GM12878 (cell line): ENCODE results near the gene UNC93A. TPM values are rescaled to one million over a fixed set of nuclear protein-coding genes. Genes with fewer than 3 reads are reported as not detected.

Experiments used
- ATAC-seq: fragments of 200-7000 bp; cut with Tn5 transposase; 3 replicates; pipeline ENCODE4 v1.9.1; 2020; ENCODE audit warnings: mild to moderate bottlenecking, moderate library complexity
- BruUV-seq: library from RNA; stranded (reverse); fragments of 400-500 nt; replicated peaks from 2 replicates; lab custom pipeline; 2021; lab: Mats Ljungman, UMichigan
- CTCF ChIA-PET: fragments of 300-600 bp; sonication (Branson Sonifier 250); formaldehyde crosslinking; extraction: SDS; loops from one replicate; lab custom pipeline; 2021; ENCODE audit warnings: inconsistent platforms; lab: Yijun Ruan, JAX
- POLR2A ChIA-PET: fragments of 350-600 bp; formaldehyde crosslinking; extraction: SDS; loops from one replicate; lab custom pipeline; 2021; ENCODE audit warnings: inconsistent platforms; lab: Charles Lee
- RAD21 ChIA-PET: fragments of 300-600 bp; sonication (Branson Sonifier 250); formaldehyde crosslinking; loops from one replicate; lab custom pipeline; 2023; ENCODE audit warnings: antibody characterized with exemption; ENCODE audit not compliant: unreplicated experiment; lab: Charles Lee
- SMC1A ChIA-PET: fragments of 300-600 bp; sonication (Branson Sonifier 250); formaldehyde crosslinking; loops from one replicate; lab custom pipeline; 2023; ENCODE audit not compliant: unreplicated experiment, uncharacterized antibody; lab: Charles Lee
- DNase-seq: peaks from one replicate; pipeline ENCODE4 v3.0.0-alpha.2; 2011; ENCODE audit warnings: low read depth, low spot score
- FAIRE-seq: peaks from 3 replicates; lab custom pipeline; 2011; peaks lifted over from hg19 to GRCh38; lab: Jason Lieb, UNC
- H2AFZ ChIP-seq: 2 replicates; pipeline ENCODE4 v1.6.0; 2011; ENCODE audit warnings: low read depth, low read length, control low read depth; ENCODE audit not compliant: control insufficient read depth
- H3K27ac ChIP-seq: 2 replicates; pipeline ENCODE4 v1.5.1; 2011; ENCODE audit warnings: control low read depth; ENCODE audit not compliant: control insufficient read depth, insufficient read depth
- H3K27me3 ChIP-seq, 2 experiments: replicated peaks in 1 of 2; 2 replicates each; pipeline versions ENCODE4 v1.6.0 to v1.6.1; 2011; ENCODE audit warnings: low read length in 1 of 2; ENCODE audit not compliant: control insufficient read depth in 2 of 2, insufficient read depth in 2 of 2
- H3K36me3 ChIP-seq, 2 experiments: 2 replicates each; pipeline ENCODE4 v1.5.1; 2011; ENCODE audit warnings: low read length in 1 of 2; ENCODE audit not compliant: control insufficient read depth in 2 of 2, insufficient read depth in 2 of 2
- H3K4me1 ChIP-seq: 2 replicates; pipeline ENCODE4 v1.6.1; 2011; ENCODE audit warnings: mild to moderate bottlenecking, low read length, moderate library complexity, mixed read lengths; ENCODE audit not compliant: control insufficient read depth, insufficient read depth
- H3K4me2 ChIP-seq: 2 replicates; pipeline ENCODE4 v1.6.0; 2011; ENCODE audit warnings: control low read depth; ENCODE audit not compliant: control insufficient read depth, insufficient read depth
- H3K4me3 ChIP-seq: fragments of 200-600 bp; sonication (generic); 2 replicates; pipeline ENCODE4 v1.5.1; 2016
- H3K79me2 ChIP-seq: 2 replicates; pipeline ENCODE4 v1.6.0; 2011; ENCODE audit warnings: low read length; ENCODE audit not compliant: control insufficient read depth, insufficient read depth
- H3K9ac ChIP-seq: 2 replicates; pipeline ENCODE4 v1.8.0; 2011; ENCODE audit warnings: low read length, control low read depth, mixed read lengths; ENCODE audit not compliant: control insufficient read depth, insufficient read depth
- H3K9me3 ChIP-seq: replicated peaks from 3 replicates; pipeline ENCODE4 v1.5.1; 2011; ENCODE audit warnings: mild to moderate bottlenecking, low read length; ENCODE audit not compliant: control insufficient read depth, insufficient read depth
- H4K20me1 ChIP-seq: 2 replicates; pipeline ENCODE4 v1.6.0; 2011; ENCODE audit not compliant: control insufficient read depth, insufficient read depth
- GATAD2B ChIP-seq: fragments of 450-650 bp; conservative IDR thresholded peaks from 2 replicates; pipeline ENCODE4 v1.6.1; 2017; ENCODE audit warnings: low read depth, mild to moderate bottlenecking, moderate library complexity
- KDM1A ChIP-seq: fragments of 200-600 bp; sonication (generic); IDR thresholded peaks from 2 replicates; pipeline ENCODE4 v1.6.1; 2016; ENCODE audit warnings: borderline replicate concordance
- RFX5 ChIP-seq: IDR thresholded peaks from 2 replicates; pipeline ENCODE4 v1.6.1; 2011; ENCODE audit warnings: low read depth, low read length, improper control_type of control experiment
- TCF12 ChIP-seq: IDR thresholded peaks from 2 replicates; pipeline ENCODE4 v1.6.1; 2011; ENCODE audit warnings: low read depth, mild to moderate bottlenecking, low read length
- ZSCAN29 ChIP-seq: fragments of 450-650 bp; IDR thresholded peaks from 2 replicates; pipeline ENCODE4 v1.6.1; 2017; ENCODE audit warnings: mild to moderate bottlenecking, moderate library complexity
- WGBS: methylation state at CpG from one replicate; pipeline ENCODE4 v1.1.6; 2016; ENCODE audit warnings: low lambda C conversion rate; ENCODE audit not compliant: insufficient replicate concordance, insufficient coverage; ENCODE audit errors: missing lambda C conversion rate; 5-methylcytosine and 5-hydroxymethylcytosine counted together
- in situ Hi-C: fragments of 300-500 bp; cut with MboI; formaldehyde crosslinking; loops from 9 replicates; pipeline ENCODE4 v1.14.3; 2018; ENCODE audit warnings: mixed read lengths
- intact Hi-C: fragments of 100-400 bp; cut with micrococcal nuclease; formaldehyde crosslinking; loops from one replicate; pipeline ENCODE4 v1.14.2; 2022; ENCODE audit not compliant: unreplicated experiment
- polyA plus RNA-seq, 11 experiments: library from polyadenylated mRNA; depleted of rRNA in 4 of 11; unstranded in 6 of 11; stranded (reverse) in 5 of 11; fragments of >200 nt; fragmentation: Nextera tagmentation in 4 of 11; fragmentation: Illumina TruSeq in 1 of 11; extraction: Ambion mirVana in 4 of 11; extraction: Trizol in 1 of 11; gene quantifications; 1 replicate in 1 of 11; 2 replicates in 10 of 11; pipeline versions ENCODE4 v1.2.1 to v1.2.3, GENCODE V29; 2011 to 2016; ENCODE audit warnings: inconsistent platforms in 2 of 11, missing spikeins in 2 of 11, low read depth in 1 of 11
- total RNA-seq, 4 experiments: library from RNA; depleted of rRNA in 3 of 4; stranded (reverse); fragments of >200 nt in 3 of 4; fragmentation: Illumina TruSeq in 1 of 4; extraction: Trizol in 1 of 4; gene quantifications; 2 replicates each; pipeline versions ENCODE4 v1.2.1 to v1.2.3, GENCODE V29; 2013 to 2021
- TF ChIP-seq, protein P1 (sequence below): IDR thresholded peaks from 2 replicates; pipeline ENCODE4 v1.6.1; 2011; ENCODE audit warnings: borderline replicate concordance, low read depth, mild to moderate bottlenecking, moderate library complexity, low read length; ENCODE audit not compliant: insufficient read depth, poor library complexity, severe bottlenecking

The UNC93A gene
- total and polyA plus RNA-seq, 10 of the 15 experiments (the other 5 are each of a cell fraction or from before 2014, with no cell fraction given) = 0.37 TPM; not detected in 9

DNA sequence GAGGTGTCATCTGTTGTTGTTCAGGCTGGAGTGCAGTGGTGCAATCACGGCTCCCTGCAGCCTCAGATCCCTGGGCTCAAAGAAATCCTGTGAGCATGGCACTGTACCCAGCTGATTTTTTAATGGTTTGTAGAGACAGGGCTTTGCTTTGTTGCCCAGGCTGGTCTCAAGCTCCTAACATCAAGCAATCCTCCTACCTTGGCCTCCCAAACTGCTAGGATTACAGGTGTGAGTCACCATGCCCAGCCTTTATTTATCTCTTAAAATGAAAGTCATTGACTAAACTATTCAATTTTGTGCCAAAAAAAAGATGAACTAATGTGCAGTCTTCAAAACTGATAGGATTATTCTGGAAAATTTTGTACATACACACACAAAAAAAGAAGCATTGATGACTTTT, 38.8 kb upstream of the UNC93A start:
- H3K4me2 ChIP-seq = no peak overlapping the region
- TF ChIP-seq ZSCAN29 (no peak), GATAD2B (no peak), RFX5 (no peak), KDM1A (no peak), TCF12 (no peak)
- TF ChIP-seq, protein P1, sequence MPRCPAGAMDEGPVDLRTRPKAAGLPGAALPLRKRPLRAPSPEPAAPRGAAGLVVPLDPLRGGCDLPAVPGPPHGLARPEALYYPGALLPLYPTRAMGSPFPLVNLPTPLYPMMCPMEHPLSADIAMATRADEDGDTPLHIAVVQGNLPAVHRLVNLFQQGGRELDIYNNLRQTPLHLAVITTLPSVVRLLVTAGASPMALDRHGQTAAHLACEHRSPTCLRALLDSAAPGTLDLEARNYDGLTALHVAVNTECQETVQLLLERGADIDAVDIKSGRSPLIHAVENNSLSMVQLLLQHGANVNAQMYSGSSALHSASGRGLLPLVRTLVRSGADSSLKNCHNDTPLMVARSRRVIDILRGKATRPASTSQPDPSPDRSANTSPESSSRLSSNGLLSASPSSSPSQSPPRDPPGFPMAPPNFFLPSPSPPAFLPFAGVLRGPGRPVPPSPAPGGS = no peak
- TF ChIP-seq, all 136 proteins: peak for 0
- in situ Hi-C loops (no loop called here), intact Hi-C loops (no loop called here)
- ChIA-PET CTCF (no interaction called here), SMC1A (no interaction called here), POLR2A (no interaction called here), RAD21 (no interaction called here)
- Histone ChIP-seq H3K9ac (no peak overlapping the region), H3K79me2 (no peaks in the 10 kb centered on the region), H3K4me1 (no peaks in the 10 kb centered on the region), H3K9me3 (no peaks in the 10 kb centered on the region; the same call in 2 of the 3 replicates), H3K4me3 (no peak overlapping the region), H3K36me3 (no peaks in the 10 kb centered on the region), H3K27ac (no peak overlapping the region), H3K27me3 (peaks cover 0 to 4% of the 10 kb centered on the region in 2 experiments; a peak in 2 of 4 replicates), H4K20me1 (no peaks in the 10 kb centered on the region), H2AFZ (no peak overlapping the region)
- 0% methylated on average over 1 of the region's 1 CpG for WGBS
- no TSS peak for BruUV-seq
- no peak for DNase-seq
- FAIRE-seq = no peak
- no peak for ATAC-seq
